KOPT-K1 (cell line): ENCODE results near the gene MFSD11.
"Not testable (repeated sequence)": the region's sequence is repeated elsewhere in the genome, so short reads cannot be mapped to it uniquely, and the experiment has no call there.

Experiments used
- H3K27ac ChIP-seq: fragments of 200-600 bp; sonication (generic); 2 replicates; pipeline ENCODE4 v1.5.1; 2016; ENCODE audit warnings: antibody characterized with exemption, mild to moderate bottlenecking, low read depth, low read length; ENCODE audit not compliant: poor library complexity, severe bottlenecking
- H3K36me3 ChIP-seq: fragments of 200-600 bp; sonication (generic); 2 replicates; pipeline ENCODE4 v1.5.1; 2017; ENCODE audit warnings: antibody characterized with exemption, mild to moderate bottlenecking, low read length, moderate library complexity; ENCODE audit not compliant: insufficient read depth
- H3K9me3 ChIP-seq: fragments of 200-600 bp; sonication (generic); 2 replicates; pipeline ENCODE4 v1.5.1; 2017; ENCODE audit warnings: antibody characterized with exemption, low read length, mild to moderate bottlenecking; ENCODE audit not compliant: insufficient read depth, poor library complexity, severe bottlenecking

MFSD11 gene

DNA sequence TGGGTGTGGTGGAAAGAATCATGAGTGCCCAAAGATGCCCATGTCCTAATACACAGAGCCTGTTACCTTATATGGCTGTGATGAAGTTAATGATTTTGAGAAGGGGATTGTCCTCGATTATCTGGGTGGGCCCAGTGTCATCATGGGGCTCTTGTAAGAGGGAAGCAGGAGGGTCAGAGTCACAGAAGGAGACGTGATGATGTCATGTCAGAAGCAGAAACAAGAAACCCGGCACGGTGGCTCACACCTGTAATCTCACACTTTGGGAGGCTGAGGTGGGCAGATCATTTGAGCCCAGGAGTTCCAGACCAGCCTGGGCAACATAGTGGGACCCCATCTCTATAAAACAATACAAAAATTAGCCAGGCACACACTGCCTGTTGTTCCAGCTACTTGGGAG, 75.0 kb downstream of the MFSD11 start:
- no peaks in the 10 kb centered on the region for H3K9me3 ChIP-seq
- H3K27ac ChIP-seq = no peak overlapping the region
- no peaks in the 10 kb centered on the region for H3K36me3 ChIP-seq

DNA sequence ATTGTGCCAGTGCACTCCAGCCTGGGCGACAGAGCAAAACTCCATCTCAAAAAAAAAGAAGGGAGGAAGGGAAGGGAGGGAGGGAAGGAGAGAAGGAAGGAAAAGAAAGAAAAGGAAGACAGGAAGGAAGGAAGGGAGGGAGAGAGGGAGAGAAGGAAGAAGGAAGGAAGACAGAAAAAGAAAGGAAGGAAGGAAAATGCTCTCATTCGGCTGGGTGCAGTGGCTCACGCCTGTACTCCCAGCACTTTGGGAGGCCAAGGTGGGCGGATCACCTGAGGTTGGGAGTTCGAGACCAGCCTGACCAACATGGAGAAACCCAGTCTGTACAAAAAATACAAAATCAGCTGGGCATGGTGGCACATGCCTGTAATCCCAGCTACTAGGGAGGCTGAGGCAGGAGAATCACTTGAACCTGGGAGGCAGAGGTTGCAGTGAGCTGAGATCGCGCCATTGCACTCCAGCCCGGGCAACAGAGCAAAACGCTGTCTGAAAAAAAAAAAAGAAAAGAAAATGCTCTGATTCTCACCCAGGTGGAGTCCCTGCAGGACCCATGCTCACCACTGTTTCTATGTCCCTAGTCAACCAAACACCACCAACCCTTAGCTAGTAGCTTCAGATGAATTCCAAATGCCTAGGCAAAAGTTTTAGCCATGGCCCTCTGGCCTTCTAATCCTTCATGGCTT, 78.1 kb downstream of the MFSD11 start:
- not testable (repeated sequence) for H3K9me3 ChIP-seq, H3K36me3 ChIP-seq, H3K27ac ChIP-seq

DNA sequence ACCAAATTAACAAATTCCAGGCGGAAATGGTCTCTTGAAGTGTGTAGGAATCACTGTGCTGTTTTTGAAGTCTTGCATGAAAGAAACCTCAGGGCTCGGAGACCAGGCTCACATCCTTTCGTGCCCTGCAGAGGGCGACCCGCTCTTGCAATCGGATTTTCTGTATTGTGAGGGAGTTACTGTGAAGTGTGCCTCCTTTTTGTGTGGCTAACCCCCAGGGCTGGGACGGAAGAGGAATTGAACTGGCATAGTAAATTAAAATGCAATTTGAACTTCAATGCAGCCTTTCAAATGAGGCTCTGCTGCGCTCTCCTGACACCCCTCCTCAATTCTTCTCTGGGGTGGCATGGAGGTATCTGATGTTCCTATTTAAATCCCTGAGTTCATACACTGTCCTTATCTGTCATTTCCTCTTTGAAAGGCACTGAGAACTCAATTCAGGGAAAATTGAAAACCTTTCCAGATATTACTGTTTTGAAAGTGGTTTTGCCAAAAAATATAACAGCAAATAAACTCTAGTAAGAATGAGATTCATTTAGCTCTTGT, 78.7 kb downstream of the MFSD11 start:
- Histone ChIP-seq H3K9me3 (no peaks in the 10 kb centered on the region), H3K27ac (no peak overlapping the region), H3K36me3 (no peaks in the 10 kb centered on the region)

DNA sequence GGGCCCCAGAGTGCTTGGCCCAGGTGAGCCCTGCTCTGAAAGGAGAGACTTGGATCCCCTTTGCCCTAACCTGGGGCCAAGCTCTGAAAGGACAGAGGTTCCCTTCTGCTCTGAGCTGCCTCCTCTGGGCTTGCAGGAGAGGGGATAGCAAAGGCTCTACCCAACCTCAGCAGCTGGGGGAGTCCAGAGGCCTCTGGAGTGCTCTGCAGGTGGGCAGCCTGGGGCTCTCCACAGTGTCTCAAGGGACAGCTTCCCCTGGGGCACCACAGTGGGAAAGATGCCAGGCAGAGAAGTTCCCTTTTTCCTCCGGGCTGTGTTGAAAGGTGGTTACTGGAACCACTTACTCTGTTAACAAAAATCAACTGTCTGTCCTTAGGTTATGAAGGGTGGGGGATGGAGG, 82.1 kb downstream of the MFSD11 start:
- Histone ChIP-seq H3K27ac (no peak overlapping the region), H3K36me3 (no peaks in the 10 kb centered on the region), H3K9me3 (no peaks in the 10 kb centered on the region)

DNA sequence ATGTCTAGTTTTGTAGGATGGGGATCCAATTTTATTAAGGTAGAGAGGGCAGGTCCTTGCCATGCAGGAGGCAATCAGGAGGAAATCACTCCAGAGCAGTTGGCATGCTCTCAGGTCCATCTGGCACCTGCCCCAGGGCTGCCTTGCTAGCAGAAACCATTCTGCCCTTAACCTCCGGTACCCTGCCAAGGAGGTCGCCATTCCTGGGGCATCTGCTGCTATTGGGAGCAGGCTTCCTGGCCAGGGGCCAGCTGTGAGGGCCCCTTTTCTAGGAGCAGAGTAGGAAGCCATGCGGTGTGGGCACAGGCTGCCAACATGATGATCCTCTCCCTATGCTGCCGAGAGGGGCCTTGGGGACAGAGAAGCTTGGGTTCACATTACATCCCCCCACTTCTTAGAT, 82.6 kb downstream of the MFSD11 start:
- no peaks in the 10 kb centered on the region for H3K9me3 ChIP-seq
- no peaks in the 10 kb centered on the region for H3K36me3 ChIP-seq
- no peak overlapping the region for H3K27ac ChIP-seq

DNA sequence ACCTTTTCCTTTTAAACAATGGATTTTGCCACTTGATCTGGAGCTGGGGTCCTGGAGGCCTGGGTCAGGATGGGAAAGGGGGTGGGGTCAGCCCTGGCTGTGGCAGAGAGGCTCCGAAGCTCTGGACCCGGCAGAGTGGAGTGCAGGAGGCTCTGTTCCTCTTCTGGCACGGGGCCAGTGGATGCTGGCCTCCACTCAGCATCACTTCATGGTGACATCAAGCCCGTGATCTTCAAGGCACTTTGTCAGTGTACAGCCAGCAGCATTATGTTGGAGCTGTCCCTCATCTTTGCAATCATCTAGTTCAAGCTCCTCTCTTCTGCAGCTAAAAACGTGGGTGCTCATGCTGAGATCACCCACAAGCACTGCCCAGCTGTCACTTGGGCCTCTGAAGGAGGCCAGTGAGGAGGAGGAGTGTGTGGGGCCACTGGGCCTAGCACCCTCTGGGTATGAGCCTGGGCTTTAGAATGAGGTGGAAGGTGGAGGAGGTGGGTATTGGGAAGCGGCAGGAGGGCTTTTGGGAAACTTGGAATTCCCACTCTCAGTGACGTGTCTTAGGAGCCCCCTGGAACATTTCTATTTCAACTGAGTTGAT, 84.4 kb downstream of the MFSD11 start:
- Histone ChIP-seq H3K27ac (no peak overlapping the region), H3K36me3 (no peaks in the 10 kb centered on the region), H3K9me3 (no peaks in the 10 kb centered on the region)

DNA sequence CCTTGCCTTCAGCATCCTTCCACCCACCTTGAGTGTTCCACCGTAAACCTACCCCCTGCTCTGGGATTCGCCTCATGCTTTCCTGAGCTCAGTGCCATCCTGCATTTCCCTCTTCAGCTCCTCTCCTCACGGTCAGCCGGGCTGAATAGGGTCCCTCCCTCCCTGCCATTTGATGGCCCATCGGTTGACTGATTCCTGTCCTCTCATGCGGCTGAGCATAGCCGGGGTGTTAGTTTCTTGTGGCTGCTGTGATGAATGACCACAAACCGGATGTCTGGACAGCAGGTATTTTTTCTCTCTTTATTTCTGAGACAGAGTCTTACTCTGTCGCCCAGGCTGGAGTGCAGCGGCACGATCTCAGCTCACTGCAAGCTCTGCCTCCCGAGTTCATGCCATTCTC, 86.2 kb downstream of the MFSD11 start:
- no peaks in the 10 kb centered on the region for H3K9me3 ChIP-seq
- H3K36me3 ChIP-seq = no peaks in the 10 kb centered on the region
- H3K27ac ChIP-seq = no peak overlapping the region

DNA sequence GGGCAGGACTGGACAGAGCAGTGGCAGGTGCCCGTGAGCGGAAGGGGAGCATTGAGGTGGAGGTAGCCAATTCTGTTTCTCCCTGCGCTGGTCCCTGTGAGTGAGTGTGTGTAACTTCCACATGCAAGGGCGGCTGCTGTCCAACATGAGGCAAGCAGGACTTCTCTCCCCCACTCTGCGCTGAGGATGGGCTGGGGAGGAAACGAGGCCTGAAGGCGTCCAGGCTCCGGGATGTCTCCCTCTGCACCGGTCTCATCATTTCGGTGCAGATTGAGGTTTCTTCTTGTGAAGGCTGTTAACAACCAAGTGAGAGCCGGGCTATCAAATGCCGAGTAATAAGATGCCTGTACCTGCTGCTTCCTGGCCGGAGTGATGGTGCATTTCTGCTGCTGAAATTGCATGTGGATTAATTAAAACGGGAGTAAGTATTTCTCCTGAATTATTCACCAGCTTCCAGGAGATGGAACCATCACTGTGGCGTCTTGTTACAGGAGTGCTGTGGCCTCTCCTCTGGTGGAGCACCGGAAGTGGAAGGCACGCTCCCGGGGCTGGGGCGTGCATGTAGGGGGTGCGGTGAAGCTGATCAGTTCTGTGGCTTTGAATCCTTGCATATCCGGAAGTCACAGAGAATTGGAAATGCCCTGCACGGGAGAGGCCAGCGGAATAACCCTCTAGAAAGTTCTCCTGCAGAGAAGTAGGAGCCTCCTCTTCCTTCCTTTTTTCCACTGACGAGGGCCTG, 88.6 kb downstream of the MFSD11 start:
- Histone ChIP-seq H3K36me3 (no peaks in the 10 kb centered on the region), H3K9me3 (no peaks in the 10 kb centered on the region), H3K27ac (no peak overlapping the region)

DNA sequence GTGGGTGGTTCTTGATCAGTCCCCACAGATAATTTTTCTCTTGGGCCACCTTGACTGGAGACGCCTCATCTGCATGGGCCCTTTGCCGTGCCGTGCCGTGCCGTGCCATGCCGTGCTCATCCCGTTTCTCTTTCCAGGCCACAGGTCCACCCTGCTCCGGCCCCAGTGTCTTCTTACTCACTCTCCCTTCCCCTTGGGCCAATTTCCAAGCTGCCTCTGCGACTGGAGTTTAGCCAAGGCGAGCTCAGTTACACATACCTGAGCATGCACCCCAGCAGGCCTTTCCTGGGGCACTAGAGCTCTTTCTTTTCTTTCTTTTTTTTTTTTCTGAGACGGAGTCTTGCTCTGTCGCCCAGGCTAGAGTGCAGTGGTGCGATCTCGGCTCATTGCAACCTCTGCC, 89.8 kb downstream of the MFSD11 start:
- Histone ChIP-seq H3K27ac (no peak overlapping the region), H3K36me3 (no peaks in the 10 kb centered on the region), H3K9me3 (no peaks in the 10 kb centered on the region)
